K562 (cell line): ENCODE measurements around the gene UNC45B. TPM values are rescaled to one million over a fixed set of nuclear protein-coding genes. Genes with fewer than 3 reads are reported as not detected.

Source experiments
- ATAC-seq: fragments of 200-7000 bp; cut with Tn5 transposase; 3 replicates; pipeline ENCODE4 v1.9.1; 2020; ENCODE audit warnings: moderate library complexity
- BruUV-seq: library from RNA; stranded (reverse); fragments of 400-500 nt; replicated peaks from 2 replicates; lab custom pipeline; 2021; lab: Mats Ljungman, UMichigan
- CTCF ChIA-PET: fragments of 300-600 bp; formaldehyde crosslinking; extraction: SDS; loops from one replicate; lab custom pipeline; 2021; ENCODE audit warnings: low intra/inter-chr PET ratio; lab: Yijun Ruan, JAX
- POLR2A ChIA-PET: fragments of 300-600, 350-650 bp; sonication (Branson Sonifier 250); formaldehyde crosslinking; extraction: SDS; loops from one replicate; lab custom pipeline; 2021; ENCODE audit warnings: antibody characterized with exemption, inconsistent platforms; lab: Yijun Ruan, JAX
- DNase-seq, 4 experiments: peaks; one replicate each; pipeline versions ENCODE4 v3.0.0 to v3.0.0-alpha.2; 2011 to 2018; ENCODE audit warnings: low spot score in 3 of 4, mixed read lengths in 3 of 4; ENCODE audit errors: extremely low read depth in 1 of 4
- FAIRE-seq: peaks from 2 replicates; lab custom pipeline; 2011; peaks lifted over from hg19 to GRCh38; lab: Jason Lieb, UNC
- H2AFZ ChIP-seq: 2 replicates; pipeline ENCODE4 v1.6.0; 2011; ENCODE audit warnings: low read depth, low read length, control low read depth, inconsistent platforms
- H3K27ac ChIP-seq: fragments of 200-600 bp; 3 replicates; pipeline ENCODE4 v1.8.0; 2011; ENCODE audit warnings: low read depth, mild to moderate bottlenecking, control low read depth, inconsistent platforms, low read length, moderate library complexity, mixed read lengths; ENCODE audit errors: extremely low read depth
- H3K27me3 ChIP-seq, 2 experiments: fragments of 300-600 bp in 1 of 2; 2 replicates in 1 of 2; 3 replicates in 1 of 2; pipeline versions ENCODE4 v1.6.0 to v1.8.0; 2011; ENCODE audit warnings: inconsistent platforms in 2 of 2, low read length in 2 of 2, mild to moderate bottlenecking in 1 of 2, mixed read lengths in 1 of 2, moderate library complexity in 1 of 2; ENCODE audit not compliant: control insufficient read depth in 2 of 2, insufficient read depth in 2 of 2
- H3K36me3 ChIP-seq: fragments of 300-600 bp; 3 replicates; pipeline ENCODE4 v1.8.0; 2011; ENCODE audit warnings: mild to moderate bottlenecking, low read length, inconsistent platforms; ENCODE audit not compliant: control insufficient read depth, insufficient read depth
- H3K4me1 ChIP-seq, 2 experiments: fragments of 200-600 bp in 1 of 2; replicated peaks in 1 of 2; 2 replicates in 1 of 2; 3 replicates in 1 of 2; pipeline versions ENCODE4 v1.5.1 to v1.8.0; 2011; ENCODE audit warnings: inconsistent platforms in 2 of 2, low read length in 2 of 2, mild to moderate bottlenecking in 1 of 2, mixed read lengths in 1 of 2, moderate library complexity in 1 of 2; ENCODE audit not compliant: control insufficient read depth in 2 of 2, insufficient read depth in 2 of 2
- H3K4me2 ChIP-seq: 2 replicates; pipeline ENCODE4 v1.6.1; 2011; ENCODE audit warnings: low read length, control low read depth, inconsistent platforms, mixed read lengths; ENCODE audit not compliant: insufficient read depth
- H3K4me3 ChIP-seq: fragments of 200-600 bp; sonication (generic), shearing (Covaris generic); 2 replicates; pipeline ENCODE4 v1.5.1; 2016; ENCODE audit warnings: control low read depth, inconsistent platforms
- H3K79me2 ChIP-seq: fragments of 200-600 bp; 3 replicates; pipeline ENCODE4 v1.8.0; 2011; ENCODE audit warnings: low read length, inconsistent platforms; ENCODE audit not compliant: control insufficient read depth, insufficient read depth
- H3K9ac ChIP-seq, 2 experiments: 2 replicates each; pipeline versions ENCODE4 v1.6.0 to v1.6.1; 2011; ENCODE audit warnings: low read depth in 2 of 2, low read length in 2 of 2, control low read depth in 1 of 2, inconsistent platforms in 1 of 2, mild to moderate bottlenecking in 1 of 2, mixed read lengths in 1 of 2; ENCODE audit not compliant: insufficient read depth in 1 of 2
- H3K9me1 ChIP-seq: one replicate; pipeline ENCODE4 v1.6.0; 2011; ENCODE audit warnings: inconsistent platforms, mild to moderate bottlenecking, low read length, moderate library complexity; ENCODE audit not compliant: control insufficient read depth, insufficient read depth
- H3K9me3 ChIP-seq: replicated peaks from 2 replicates; pipeline ENCODE4 v1.5.1; 2011; ENCODE audit warnings: low read depth, low read length, inconsistent platforms; ENCODE audit not compliant: control insufficient read depth, insufficient read depth
- H4K20me1 ChIP-seq: replicated peaks from 2 replicates; pipeline ENCODE4 v1.6.1; 2011; ENCODE audit warnings: low read length, inconsistent platforms, mixed read lengths; ENCODE audit not compliant: control insufficient read depth, insufficient read depth
- C11orf30 ChIP-seq: fragments of 450-650 bp; IDR thresholded peaks from 2 replicates; pipeline ENCODE4 v1.6.1; 2016; ENCODE audit warnings: low read depth, mild to moderate bottlenecking
- HDAC2 ChIP-seq: fragments of 450-650 bp; IDR thresholded peaks from 2 replicates; pipeline ENCODE4 v1.6.1; 2016; ENCODE audit warnings: mild to moderate bottlenecking
- HMGN3 ChIP-seq: IDR thresholded peaks from 2 replicates; pipeline ENCODE4 v1.6.1; 2011; ENCODE audit warnings: borderline replicate concordance, low read depth, mild to moderate bottlenecking, mixed read lengths, low read length; ENCODE audit not compliant: insufficient read length; ENCODE audit errors: extremely low read depth
- HSF4 ChIP-seq: fragments of 250-450 bp; sonication (Bioruptor Pico); IDR thresholded peaks from 2 replicates; pipeline ENCODE4 v2.1.2; 2022; ENCODE audit warnings: mild to moderate bottlenecking, moderate library complexity, borderline replicate concordance
- KLF6 ChIP-seq: fragments of 250-450 bp; sonication (Bioruptor Pico); IDR thresholded peaks from 2 replicates; pipeline ENCODE4 v1.4.0; 2020; ENCODE audit warnings: mild to moderate bottlenecking, moderate library complexity, borderline replicate concordance
- NUFIP1 ChIP-seq: fragments of 450-650 bp; IDR thresholded peaks from 2 replicates; pipeline ENCODE4 v1.6.1; 2018; ENCODE audit not compliant: partially characterized antibody
- PHB ChIP-seq: fragments of 250-450 bp; sonication (Bioruptor Pico); IDR thresholded peaks from 2 replicates; pipeline ENCODE4 v1.5.0; 2021
- SIN3B ChIP-seq: fragments of 450-650 bp; IDR thresholded peaks from 2 replicates; pipeline ENCODE4 v1.6.1; 2017; ENCODE audit warnings: low read depth, mild to moderate bottlenecking, moderate library complexity
- TEAD1 ChIP-seq, 2 experiments: fragments of 450-650 bp in 1 of 2; sonication (generic) in 1 of 2; formaldehyde crosslinking; IDR thresholded peaks; 2 replicates each; pipeline versions ENCODE4 v1.4.0 to v1.8.0; 2020 to 2022; ENCODE audit warnings: mild to moderate bottlenecking in 2 of 2, missing genetic modification reagents in 1 of 2
- ZKSCAN1 ChIP-seq: fragments of 150-350 bp; IDR thresholded peaks from 2 replicates; pipeline ENCODE4 v1.6.1; 2016; ENCODE audit warnings: low read depth, low read length
- ZNF124 ChIP-seq: sonication (generic); formaldehyde crosslinking; IDR thresholded peaks from 2 replicates; pipeline ENCODE4 v1.8.1; 2022; ENCODE audit warnings: missing genetic modification reagents
- ZNF324 ChIP-seq: fragments of 250-450 bp; sonication (Bioruptor Pico); IDR thresholded peaks from 2 replicates; pipeline ENCODE4 v1.4.0; 2020; ENCODE audit warnings: mild to moderate bottlenecking
- ZNF551 ChIP-seq: fragments of 250-450 bp; sonication (Bioruptor Pico); IDR thresholded peaks from 2 replicates; pipeline ENCODE4 v1.5.0; 2021; ENCODE audit warnings: mild to moderate bottlenecking, moderate library complexity
- WGBS: fragments of 100-300 bp; shearing (Covaris generic); methylation state at CpG from one replicate; pipeline ENCODE4 v1.1.6; 2016; ENCODE audit warnings: low coverage, mixed read lengths; ENCODE audit not compliant: insufficient coverage; ENCODE audit errors: missing lambda C conversion rate; 5-methylcytosine and 5-hydroxymethylcytosine counted together
- in situ Hi-C: fragments of 300-500 bp; cut with MboI; formaldehyde crosslinking; loops from 4 replicates; pipeline ENCODE4 v1.15.0; 2018; ENCODE audit warnings: inconsistent platforms, mixed read lengths
- intact Hi-C: fragments of 100-400 bp; cut with micrococcal nuclease; formaldehyde crosslinking; loops from 2 replicates; pipeline ENCODE4 v1.14.2; 2022
- polyA plus RNA-seq, 8 experiments: library from polyadenylated mRNA; depleted of rRNA in 4 of 8; stranded (reverse) in 5 of 8; unstranded in 3 of 8; fragments of >200 nt; fragmentation: Nextera tagmentation in 2 of 8; fragmentation: Illumina TruSeq in 1 of 8; extraction: Ambion mirVana in 2 of 8; extraction: Trizol in 1 of 8; gene quantifications; 2 replicates each; pipeline versions ENCODE4 v1.2.1 to v1.2.3, GENCODE V29; 2011 to 2014; ENCODE audit warnings: inconsistent platforms in 1 of 8, missing spikeins in 1 of 8
- total RNA-seq, 7 experiments: library from RNA; depleted of rRNA in 6 of 7; stranded (reverse); fragments of >200 nt in 6 of 7; fragmentation: Illumina TruSeq in 2 of 7; extraction: Trizol in 2 of 7; gene quantifications; 2 replicates each; pipeline versions ENCODE4 v1.2.1 to v1.2.3, GENCODE V29; 2011 to 2021; ENCODE audit warnings: low replicate concordance in 1 of 7

UNC45B gene
- total and polyA plus RNA-seq, 9 of the 15 experiments (the other 6 are each of a cell fraction or from before 2014, with no cell fraction given) = not detected

DNA sequence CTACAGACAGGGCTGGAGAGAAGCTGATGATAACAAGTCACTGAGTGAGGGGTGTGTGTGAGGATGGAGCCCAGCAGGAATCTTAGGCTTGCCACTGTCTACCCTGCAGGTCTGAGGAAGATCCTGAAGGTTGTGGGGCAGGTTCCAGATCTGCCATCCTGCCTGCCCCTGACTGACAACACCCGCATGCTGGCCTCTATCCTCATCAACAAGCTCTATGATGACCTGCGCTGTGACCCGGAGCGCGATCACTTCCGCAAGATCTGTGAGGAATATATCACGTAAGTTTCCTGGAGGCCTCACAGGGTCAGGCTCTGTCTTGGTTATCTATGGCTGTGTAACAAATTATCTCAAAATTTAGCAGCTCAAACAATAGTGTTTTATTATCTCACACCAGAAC lies 16.3 kb downstream of the UNC45B start:
- FAIRE-seq (no peak), DNase-seq (no peak), ATAC-seq (no peak; the same call in 2 of the 3 replicates)
- intact Hi-C loops (no loop called here), in situ Hi-C loops (loop anchor here (10.0 kb wide), 1 partner anchor 591 kb away; the partner anchor contains the start of gene GAS2L2)
- Histone ChIP-seq H3K27ac (no peak overlapping the region), H3K4me2 (no peak overlapping the region), H3K4me3 (no peak overlapping the region), H3K9me3 (no peaks in the 10 kb centered on the region), H3K4me1 (no peaks in the 10 kb centered on the region; a peak in 1 of 5 replicates), H3K36me3 (no peaks in the 10 kb centered on the region), H2AFZ (no peak overlapping the region), H3K27me3 (peaks cover 31 to 50% of the 10 kb centered on the region in 2 experiments), H3K9me1 (no peaks in the 10 kb centered on the region), H3K9ac (no peak overlapping the region), H3K79me2 (no peaks in the 10 kb centered on the region), H4K20me1 (no peaks in the 10 kb centered on the region)
- CTCF ChIA-PET = no interaction called here
- WGBS = 7% methylated on average over 7 of the region's 7 CpGs
- POLR2A ChIA-PET = no interaction called here
- TF ChIP-seq ZNF324 (no peak), PHB (no peak), SIN3B (no peak), ZKSCAN1 (no peak), ZNF124 (CRISPR knock-in tag) (no peak), TEAD1 (CRISPR knock-in tag; IDR thresholded peaks at IDR 0.05) (no peak), HDAC2 (no peak)
- BruUV-seq = no TSS peak

- Histone ChIP-seq H3K9me3 (no peaks in the 10 kb centered on the region), H3K9me1 (no peaks in the 10 kb centered on the region), H3K27me3 (peaks cover 26 to 49% of the 10 kb centered on the region in 2 experiments), H3K9ac (no peak overlapping the region), H2AFZ (no peak overlapping the region), H3K79me2 (no peaks in the 10 kb centered on the region), H3K4me3 (no peak overlapping the region), H4K20me1 (no peaks in the 10 kb centered on the region), H3K36me3 (no peaks in the 10 kb centered on the region), H3K4me1 (no peaks in the 10 kb centered on the region; a peak in 1 of 5 replicates), H3K27ac (no peak overlapping the region), H3K4me2 (no peak overlapping the region)
- WGBS = 0% methylated on average over 4 of the region's 5 CpGs
- intact Hi-C loops (no loop called here), in situ Hi-C loops (loop anchor here (10.0 kb wide), 1 partner anchor 590 kb away; the partner anchor contains the start of gene GAS2L2)
- no TSS peak for BruUV-seq
- ATAC-seq (no peak), FAIRE-seq (no peak), DNase-seq (no peak)
- ChIA-PET POLR2A (no interaction called here), CTCF (no interaction called here)
- TF ChIP-seq C11orf30 (no peak), KLF6 (CRISPR knock-in tag) (no peak), HMGN3 (no peak), ZNF551 (no peak), HSF4 (CRISPR knock-in tag) (no peak), HDAC2 (no peak), NUFIP1 (no peak)
Measured at GRCh38 chr17:35164716-35165115, 17.1 kb downstream of the UNC45B start.
